WTC11 (cell line): ENCODE results near the gene RHBDD2.

Experiments used
- CREM ChIP-seq: sonication (generic); formaldehyde crosslinking; IDR thresholded peaks from 2 replicates; pipeline ENCODE4 v1.8.1; 2022; ENCODE audit warnings: mild to moderate bottlenecking, missing genetic modification reagents, moderate library complexity
- CTCF ChIP-seq: fragments of 200-600 bp; IDR thresholded peaks from 2 replicates; pipeline ENCODE4 v1.8.0; 2022; ENCODE audit warnings: antibody characterized with exemption
- NR1H2 ChIP-seq: sonication (generic); formaldehyde crosslinking; IDR thresholded peaks from 2 replicates; pipeline ENCODE4 v1.9.0; 2021; ENCODE audit warnings: mild to moderate bottlenecking, moderate library complexity, missing genetic modification reagents
- SMAD3 ChIP-seq: sonication (generic); formaldehyde crosslinking; IDR thresholded peaks from 2 replicates; pipeline ENCODE4 v1.8.0; 2022; ENCODE audit warnings: missing genetic modification reagents, mild to moderate bottlenecking, borderline replicate concordance
- ZNF138 ChIP-seq: sonication (generic); formaldehyde crosslinking; conservative IDR thresholded peaks from 2 replicates; pipeline ENCODE4 v1.8.1; 2022; ENCODE audit warnings: mild to moderate bottlenecking, moderate library complexity, missing genetic modification reagents

GRCh38 chr7:75872073-75872782 is 6.6 kb upstream of the RHBDD2 start:
- TF ChIP-seq CTCF (no peak), SMAD3 (CRISPR knock-in tag) (no peak), NR1H2 (CRISPR knock-in tag) (no peak), CREM (CRISPR knock-in tag) (no peak), ZNF138 (CRISPR knock-in tag) (no peak)
